GM12874 (cell line): ENCODE measurements around the gene PRKCB.

ENCODE experiments used
- CTCF ChIP-seq: IDR thresholded peaks from 2 replicates; pipeline ENCODE4 v1.5.1; 2011; ENCODE audit warnings: low read depth, mild to moderate bottlenecking, control low read depth, low read length, moderate library complexity; ENCODE audit not compliant: insufficient read depth

Gene PRKCB

DNA sequence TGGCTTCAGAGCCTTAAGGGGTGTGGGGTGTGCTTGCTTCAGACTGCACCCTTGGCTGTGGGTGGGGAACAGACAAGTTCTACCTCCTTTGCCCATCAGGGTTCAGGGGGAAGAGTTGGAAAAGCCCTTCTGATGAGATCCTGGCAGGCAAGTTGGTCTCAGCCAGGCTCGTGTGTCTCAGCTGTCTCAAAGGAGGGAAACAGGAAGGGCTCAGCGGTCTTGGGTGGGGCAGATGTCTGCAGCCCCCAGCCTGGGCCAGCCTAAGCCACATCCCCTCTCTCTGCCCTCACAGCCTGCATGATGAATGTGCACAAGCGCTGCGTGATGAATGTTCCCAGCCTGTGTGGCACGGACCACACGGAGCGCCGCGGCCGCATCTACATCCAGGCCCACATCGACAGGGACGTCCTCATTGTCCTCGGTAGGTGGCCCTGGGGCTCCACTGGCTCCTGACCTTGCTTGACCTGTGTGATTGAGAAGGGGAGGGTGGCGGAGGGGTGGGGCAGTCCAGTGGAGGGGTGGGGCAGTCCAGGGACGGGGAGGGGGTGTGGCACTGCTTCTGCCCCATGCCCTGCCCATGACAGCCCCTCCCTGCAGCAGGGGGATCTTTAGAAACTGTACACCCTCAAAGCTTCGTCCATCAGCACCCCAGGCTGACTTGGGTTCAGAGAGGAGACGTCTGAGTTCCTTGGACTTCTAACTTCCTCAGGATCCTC lies 199.5 kb downstream of the PRKCB start:
- no peak for TF ChIP-seq CTCF

DNA sequence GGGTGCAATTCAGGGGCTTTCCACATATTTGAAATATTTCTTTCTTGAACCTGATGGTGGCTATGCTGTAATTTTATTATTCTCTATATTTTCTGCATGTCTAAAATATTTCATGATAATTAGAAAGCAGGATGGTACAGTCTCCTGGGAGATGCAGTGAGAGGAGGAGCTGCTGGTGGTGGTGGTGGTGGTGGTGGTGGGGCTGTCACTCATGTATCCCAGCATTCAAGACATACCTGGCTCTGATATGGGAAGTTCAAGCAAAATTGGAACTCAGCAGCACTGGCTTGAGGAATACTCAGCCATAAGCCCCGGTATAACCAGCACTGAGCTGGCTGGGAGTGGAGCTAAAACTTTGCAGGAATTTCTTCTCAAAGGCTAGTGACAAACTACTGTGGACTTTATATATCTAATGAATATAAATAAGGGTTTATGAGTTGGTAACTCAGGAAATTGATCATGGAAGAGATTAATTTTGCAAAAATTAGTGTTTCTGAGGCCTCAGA lies 200.3 kb downstream of the PRKCB start:
- no peak for TF ChIP-seq CTCF

DNA sequence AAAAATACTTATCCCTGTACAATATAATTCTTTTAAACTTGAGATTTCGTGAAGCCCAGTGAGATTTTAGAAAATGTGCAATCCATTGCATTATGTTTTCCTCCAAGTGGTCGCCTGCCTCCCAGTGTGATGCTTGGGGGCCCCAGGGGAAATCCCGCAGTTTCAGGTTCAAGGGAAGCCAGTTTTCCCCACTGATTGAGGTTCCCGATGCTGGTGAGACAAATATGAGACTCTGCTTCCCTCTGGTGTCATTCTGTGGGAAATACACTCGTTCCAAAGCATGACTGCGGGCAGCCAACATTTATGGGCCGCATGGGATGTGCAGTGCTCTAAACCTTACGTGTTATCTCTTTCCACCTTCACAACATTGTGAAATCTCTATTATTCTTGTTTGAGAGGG lies 200.8 kb downstream of the PRKCB start:
- peak; percentile 56 for TF ChIP-seq CTCF

GRCh38 chr16:24037335-24037734 lies 201.6 kb downstream of the PRKCB start:
- TF ChIP-seq CTCF, result no peak

GRCh38 chr16:24041834-24042631 lies 206.2 kb downstream of the PRKCB start:
- TF ChIP-seq CTCF, result peak; percentile 73

GRCh38 chr16:24044467-24044866 lies 208.7 kb downstream of the PRKCB start:
- TF ChIP-seq CTCF, result no peak

DNA sequence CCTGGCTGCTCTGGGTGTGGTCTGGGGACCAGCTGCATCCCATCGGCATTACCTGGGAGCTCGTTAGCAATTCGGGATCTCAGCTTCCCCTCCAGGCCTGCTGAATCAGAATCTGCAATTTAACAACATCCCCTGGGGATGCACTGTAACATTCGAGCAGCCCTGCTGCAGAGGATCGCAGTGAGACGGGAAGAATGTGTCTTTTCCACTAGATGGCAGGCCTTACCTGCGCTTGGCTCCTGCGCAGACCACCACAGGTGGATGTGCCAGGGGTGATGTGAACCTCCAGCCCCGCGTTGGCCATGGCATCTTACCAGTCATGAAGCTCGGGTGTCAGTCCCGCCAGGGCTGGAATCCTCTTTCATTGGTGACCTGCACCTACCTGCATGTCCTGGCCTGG lies 209.9 kb downstream of the PRKCB start:
- no peak for TF ChIP-seq CTCF
